ENCODE results near the gene RPL14.

DNA sequence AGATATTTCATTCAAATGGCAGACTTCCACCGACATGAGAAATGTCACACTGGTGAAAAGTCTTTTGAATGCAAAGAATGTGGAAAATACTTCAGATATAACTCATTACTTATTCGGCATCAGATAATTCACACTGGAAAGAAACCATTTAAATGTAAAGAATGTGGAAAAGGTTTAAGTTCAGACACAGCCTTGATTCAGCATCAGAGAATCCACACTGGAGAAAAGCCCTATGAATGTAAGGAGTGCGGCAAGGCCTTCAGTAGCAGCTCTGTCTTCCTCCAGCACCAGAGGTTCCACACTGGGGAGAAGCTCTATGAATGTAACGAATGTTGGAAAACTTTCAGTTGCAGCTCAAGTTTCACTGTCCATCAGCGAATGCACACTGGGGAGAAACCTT, 59.1 kb downstream of the RPL14 start:
- TF ChIP-seq POLR2A (IDR thresholded peaks at IDR 0.05) (no peak), CTCF (IDR thresholded peaks at IDR 0.05) (no peak)

All from adrenal gland (tissue), 5 donors.